Cardiac muscle cell (in vitro differentiated cells and primary cell): ENCODE measurements around the gene GRAP. TPM values are rescaled to one million over a fixed set of nuclear protein-coding genes. Genes with fewer than 3 reads are reported as not detected.
A peak's percentile ranks its signal among the peaks of the same experiment; 100 is the strongest.
"Not testable (repeated sequence)": the region's sequence is repeated elsewhere in the genome, so short reads cannot be mapped to it uniquely, and the experiment has no call there.

Experiments used
- DNase-seq, 2 donors: peaks; one replicate each; pipeline versions ENCODE4 v3.0.0 to v3.0.0-alpha.2; 2010 to 2017; ENCODE audit warnings: low read depth in 1 of 2, low spot score in 1 of 2
- H3K27ac ChIP-seq: fragments of 200-600 bp; sonication (generic); 2 replicates; pipeline ENCODE4 v1.5.1; 2016
- H3K27me3 ChIP-seq: fragments of 200-600 bp; sonication (generic); 2 replicates; pipeline ENCODE4 v1.6.0; 2016; ENCODE audit warnings: control low read depth
- H3K36me3 ChIP-seq: fragments of 200-600 bp; sonication (generic); 2 replicates; pipeline ENCODE4 v1.5.1; 2016; ENCODE audit warnings: control low read depth
- H3K4me1 ChIP-seq: fragments of 200-600 bp; sonication (generic); 2 replicates; pipeline ENCODE4 v1.8.1; 2017; ENCODE audit warnings: low read depth, mild to moderate bottlenecking, mixed run types
- H3K4me3 ChIP-seq: fragments of 200-600 bp; sonication (generic); 2 replicates; pipeline ENCODE4 v1.5.1; 2016; ENCODE audit warnings: mild to moderate bottlenecking
- H3K9me3 ChIP-seq: fragments of 200-600 bp; sonication (generic); 2 replicates; pipeline ENCODE4 v1.5.1; 2017; ENCODE audit warnings: low read depth, mild to moderate bottlenecking, control low read depth
- polyA plus RNA-seq: library from polyadenylated mRNA; unstranded; fragments of >200 nt; fragmentation: Nextera tagmentation; extraction: Ambion mirVana; gene quantifications from 2 replicates; pipeline ENCODE4 v1.2.1, GENCODE V29; 2016
- total RNA-seq: library from RNA; depleted of rRNA; stranded (reverse); fragments of >200 nt; gene quantifications from 2 replicates; pipeline ENCODE4 v1.2.3, GENCODE V29; 2016

Gene GRAP
- total RNA-seq = 0.46 and 1.5 TPM in 2 replicates
- 0.80 TPM in 1 of 2 replicates, not detected in the other for polyA plus RNA-seq

GRCh38 chr17:19046782-19047375, at the start of gene GRAP:
GRAP (minus strand) TSS chr17:19046957; CDS start chr17:19046926, 31 bp downstream.
- not testable (repeated sequence) for H3K4me3 ChIP-seq, DNase-seq, H3K27me3 ChIP-seq, H3K27ac ChIP-seq, H3K9me3 ChIP-seq, H3K4me1 ChIP-seq, H3K36me3 ChIP-seq

- H3K9me3 ChIP-seq, H3K27me3 ChIP-seq, DNase-seq, H3K4me1 ChIP-seq, H3K36me3 ChIP-seq, H3K27ac ChIP-seq, H3K4me3 ChIP-seq: not testable (repeated sequence)
Observed at GRCh38 chr17:19093684-19094438, 47.1 kb upstream of the GRAP start.

GRCh38 chr17:19092737-19093683, 46.3 kb upstream of the GRAP start:
- H3K4me3 ChIP-seq, H3K36me3 ChIP-seq, H3K4me1 ChIP-seq, H3K27me3 ChIP-seq, H3K27ac ChIP-seq, H3K9me3 ChIP-seq: not testable (repeated sequence)
- peak in 1 of 2 donors; percentile 41 for DNase-seq

- not testable (repeated sequence) for H3K36me3 ChIP-seq, DNase-seq, H3K4me3 ChIP-seq, H3K27me3 ChIP-seq, H3K4me1 ChIP-seq, H3K27ac ChIP-seq, H3K9me3 ChIP-seq
Observed at GRCh38 chr17:19090058-19090772, 43.5 kb upstream of the GRAP start.

- H3K36me3 ChIP-seq, H3K27me3 ChIP-seq, H3K4me1 ChIP-seq, DNase-seq, H3K4me3 ChIP-seq, H3K9me3 ChIP-seq, H3K27ac ChIP-seq: not testable (repeated sequence)
Observed at GRCh38 chr17:19088804-19089685, 42.3 kb upstream of the GRAP start.

- not testable (repeated sequence) for H3K4me3 ChIP-seq, H3K27me3 ChIP-seq, H3K4me1 ChIP-seq, H3K9me3 ChIP-seq, H3K36me3 ChIP-seq, DNase-seq, H3K27ac ChIP-seq
Observed at GRCh38 chr17:19077386-19077785, 30.6 kb upstream of the GRAP start.

- H3K9me3 ChIP-seq, DNase-seq, H3K4me3 ChIP-seq, H3K27ac ChIP-seq, H3K36me3 ChIP-seq, H3K27me3 ChIP-seq, H3K4me1 ChIP-seq: not testable (repeated sequence)
Observed at GRCh38 chr17:19076398-19077192, 29.8 kb upstream of the GRAP start.

- not testable (repeated sequence) for DNase-seq, H3K36me3 ChIP-seq, H3K4me3 ChIP-seq, H3K9me3 ChIP-seq, H3K27me3 ChIP-seq, H3K4me1 ChIP-seq, H3K27ac ChIP-seq
Observed at GRCh38 chr17:19070318-19071168, 23.8 kb upstream of the GRAP start.

- not testable (repeated sequence) for H3K4me3 ChIP-seq, H3K27me3 ChIP-seq, H3K27ac ChIP-seq, H3K36me3 ChIP-seq, H3K9me3 ChIP-seq, H3K4me1 ChIP-seq
- peak; percentile 0 to 12 for DNase-seq
Observed at GRCh38 chr17:19064378-19064777, 17.6 kb upstream of the GRAP start.

- not testable (repeated sequence) for DNase-seq, H3K9me3 ChIP-seq, H3K36me3 ChIP-seq, H3K4me3 ChIP-seq, H3K27me3 ChIP-seq, H3K27ac ChIP-seq, H3K4me1 ChIP-seq
Observed at GRCh38 chr17:19063326-19063956, 16.7 kb upstream of the GRAP start.

- H3K36me3 ChIP-seq, H3K4me1 ChIP-seq, H3K27ac ChIP-seq, H3K27me3 ChIP-seq, H3K4me3 ChIP-seq, DNase-seq, H3K9me3 ChIP-seq: not testable (repeated sequence)
Observed at GRCh38 chr17:19062718-19063325, 16.1 kb upstream of the GRAP start.
